Mucosa of descending colon (tissue), 3 donors: ENCODE data around the gene ZNF862. TPM values are rescaled to one million over a fixed set of nuclear protein-coding genes. Genes with fewer than 3 reads are reported as not detected.
A peak's percentile ranks its signal among the peaks of the same experiment; 100 is the strongest.

Source experiments
- ATAC-seq: fragments of 200-7000 bp; cut with Tn5 transposase; one replicate; pipeline ENCODE4 v1.9.1; 2020; ENCODE audit warnings: mild to moderate bottlenecking, moderate library complexity
- DNase-seq, 3 donors: peaks; one replicate each; pipeline ENCODE4 v3.0.0-alpha.2; 2020
- H3K36me3 ChIP-seq: fragments of 200-600 bp; one replicate; pipeline ENCODE4 v1.8.0; 2021; ENCODE audit warnings: low read depth, mild to moderate bottlenecking
- H3K4me1 ChIP-seq: fragments of 200-600 bp; one replicate; pipeline ENCODE4 v1.8.0; 2021; ENCODE audit warnings: low read depth, mild to moderate bottlenecking
- H3K4me3 ChIP-seq: fragments of 200-600 bp; one replicate; pipeline ENCODE4 v1.8.0; 2021; ENCODE audit warnings: mild to moderate bottlenecking
- H3K9me3 ChIP-seq: fragments of 200-600 bp; one replicate; pipeline ENCODE4 v1.8.0; 2021; ENCODE audit warnings: mild to moderate bottlenecking
- CTCF ChIP-seq: fragments of 200-600 bp; IDR thresholded peaks from one replicate; pipeline ENCODE4 v1.8.0; 2022; ENCODE audit warnings: antibody characterized with exemption, mild to moderate bottlenecking
- intact Hi-C, 2 donors: fragments of 100-400 bp; cut with DNase I in 1 of 2; cut with micrococcal nuclease in 1 of 2; formaldehyde crosslinking; loops; one replicate each; pipeline versions ENCODE4 v1.11.0 to v1.11.1; 2022; cut with DNase I, micrococcal nuclease
- total RNA-seq, 3 donors: library from RNA; stranded (reverse); fragmentation: NEBNext Ultra II Directional in 2 of 3; extraction: Animal tissue kit (Norgen Biotek cat#: 25700) in 2 of 3; gene quantifications; one replicate each; pipeline versions ENCODE4 v1.2.1 to v1.2.4, GENCODE V29; 2021 to 2023
- donor health status: DM: no; HTN: no; CAD: no; lungs with moderate emphysema.
- donor health status: DM: no; HTN: no; CAD: no.
- donor health status: DM: no; HTN: yes; CAD: no.

ZNF862 gene
- total RNA-seq, 3 donors from 2014 or later: 18.0 to 25.4 (median 25.2) TPM

- Histone ChIP-seq H3K4me3 (no peak overlapping the region), H3K36me3 (no peaks in the 10 kb centered on the region), H3K4me1 (no peaks in the 10 kb centered on the region), H3K9me3 (no peaks in the 10 kb centered on the region)
- DNase-seq (peak in 1 of 3 donors; percentile 31), ATAC-seq (no peak)
- intact Hi-C loops: no loop called here
- no peak for TF ChIP-seq CTCF
Observed at GRCh38 chr7:149866779-149867447, 28.7 kb downstream of the ZNF862 start.

GRCh38 chr7:149867762-149868622, 29.8 kb downstream of the ZNF862 start:
- Histone ChIP-seq H3K9me3 (no peaks in the 10 kb centered on the region), H3K4me3 (no peak overlapping the region), H3K36me3 (no peaks in the 10 kb centered on the region), H3K4me1 (peaks cover 7% of the 10 kb centered on the region)
- DNase-seq: no peak
- intact Hi-C loops: no loop called here
- TF ChIP-seq CTCF: no peak
- ATAC-seq: no peak

- Histone ChIP-seq H3K4me1 (peaks cover 8% of the 10 kb centered on the region), H3K36me3 (no peaks in the 10 kb centered on the region), H3K4me3 (no peak overlapping the region), H3K9me3 (no peaks in the 10 kb centered on the region)
- intact Hi-C loops: no loop called here
- no peak for TF ChIP-seq CTCF
- DNase-seq (no peak), ATAC-seq (no peak)
Observed at GRCh38 chr7:149868623-149869290, 30.6 kb downstream of the ZNF862 start.

- H3K4me3 ChIP-seq: no peak overlapping the region
- ATAC-seq (no peak), DNase-seq (no peak)
- TF ChIP-seq CTCF: no peak
- H3K4me1 ChIP-seq: peaks cover 8% of the 10 kb centered on the region
- H3K9me3 ChIP-seq: no peaks in the 10 kb centered on the region
- no peaks in the 10 kb centered on the region for H3K36me3 ChIP-seq
- intact Hi-C loops: no loop called here
Observed at GRCh38 chr7:149869291-149869650, 31.1 kb downstream of the ZNF862 start.

GRCh38 chr7:149869867-149870266, 31.7 kb downstream of the ZNF862 start:
- ATAC-seq (peak; percentile 2), DNase-seq (peak in 1 of 3 donors; percentile 31)
- H3K36me3 ChIP-seq: no peaks in the 10 kb centered on the region
- H3K4me1 ChIP-seq: peaks cover 8% of the 10 kb centered on the region
- TF ChIP-seq CTCF: no peak
- intact Hi-C loops: no loop called here
- no peak overlapping the region for H3K4me3 ChIP-seq
- H3K9me3 ChIP-seq: no peaks in the 10 kb centered on the region
